Lung microvascular endothelial cell (primary cell): ENCODE results near the gene TTLL10. TPM values are rescaled to one million over a fixed set of nuclear protein-coding genes. Genes with fewer than 3 reads are reported as not detected.
"Not testable (repeated sequence)": the region's sequence is repeated elsewhere in the genome, so short reads cannot be mapped to it uniquely, and the experiment has no call there.

Source experiments
- DNase-seq, 2 donors: peaks; one replicate each; pipeline versions ENCODE4 v3.0.0 to v3.0.0-alpha.2; 2010; ENCODE audit warnings: low read depth in 2 of 2
- total RNA-seq: library from RNA; depleted of rRNA; stranded (reverse); fragments of >200 nt; gene quantifications from 2 replicates; pipeline ENCODE4 v1.2.1, GENCODE V29; 2014

Gene TTLL10
- total RNA-seq, 1 donor from 2014 or later: not detected

DNA sequence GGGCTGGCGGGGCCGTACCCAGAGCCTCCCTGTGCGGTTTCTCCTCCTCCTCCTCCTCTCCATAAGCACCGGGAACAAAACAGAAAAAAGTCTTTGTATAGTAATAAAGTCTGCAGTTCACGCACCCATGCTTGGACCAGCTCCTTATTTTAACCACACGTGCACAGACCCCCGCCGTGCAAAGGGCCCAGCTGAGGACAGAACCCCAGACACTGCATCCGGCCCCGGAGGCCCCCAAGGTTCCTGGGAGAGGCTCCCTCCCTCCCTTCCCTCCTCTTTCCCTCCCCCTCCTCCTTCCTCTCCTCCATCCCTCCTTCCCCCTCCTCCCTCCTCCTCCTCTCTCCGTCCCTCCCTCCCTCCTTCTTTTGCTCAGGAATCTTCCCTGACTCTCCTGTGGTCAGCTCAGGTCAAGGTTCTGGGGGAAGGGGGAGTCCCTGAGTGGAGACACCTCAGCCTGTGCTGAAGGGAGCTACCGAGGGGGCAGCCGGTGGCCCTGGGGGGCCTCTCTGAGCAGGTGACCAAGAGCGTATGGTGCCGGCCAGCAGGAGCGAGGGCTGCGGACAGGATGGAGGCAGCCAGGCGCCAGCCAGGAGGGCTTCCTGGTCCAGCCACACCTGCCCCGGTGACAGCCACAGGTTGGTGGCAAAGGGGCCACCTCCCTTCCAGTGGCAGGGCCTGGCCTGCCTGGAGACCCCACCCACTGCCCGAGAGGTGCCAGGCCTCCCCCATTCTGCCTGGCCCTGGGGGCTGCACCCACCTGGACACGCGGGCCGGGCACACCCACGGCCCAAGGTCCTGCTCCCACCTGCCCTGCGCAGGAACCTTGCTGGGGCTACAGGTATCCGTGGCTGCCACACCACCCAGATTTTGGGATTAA lies 3.2 kb upstream of the TTLL10 start:
- DNase-seq: no peak

DNA sequence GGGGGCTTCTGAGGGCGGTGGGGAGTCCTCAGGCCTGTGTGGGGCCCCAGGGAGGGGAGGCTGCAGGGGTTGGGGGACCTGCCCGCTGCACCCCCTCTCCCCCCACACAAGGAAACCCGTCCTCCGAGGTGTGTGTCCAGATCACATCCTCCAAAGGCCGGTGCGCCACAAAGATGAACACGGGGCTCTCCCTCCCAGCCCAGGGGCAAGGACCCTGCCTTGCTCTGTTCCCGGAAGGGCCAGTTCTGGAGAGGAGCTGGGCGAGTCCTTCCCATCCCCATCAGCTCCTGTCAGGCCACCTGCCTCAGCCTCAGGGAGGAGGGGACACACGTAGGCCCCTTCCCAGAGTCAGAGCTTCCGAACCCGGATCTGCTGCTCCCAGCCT lies 2.5 kb upstream of the TTLL10 start:
- DNase-seq: no peak

GRCh38 chr1:1171546-1172340 lies 1.9 kb upstream of the TTLL10 start:
- no peak for DNase-seq

GRCh38 chr1:1173061-1173792 lies 453 bp upstream of the TTLL10 start:
- no peak for DNase-seq

GRCh38 chr1:1175221-1176062 lies 1.8 kb downstream of the TTLL10 start:
- no peak for DNase-seq

DNA sequence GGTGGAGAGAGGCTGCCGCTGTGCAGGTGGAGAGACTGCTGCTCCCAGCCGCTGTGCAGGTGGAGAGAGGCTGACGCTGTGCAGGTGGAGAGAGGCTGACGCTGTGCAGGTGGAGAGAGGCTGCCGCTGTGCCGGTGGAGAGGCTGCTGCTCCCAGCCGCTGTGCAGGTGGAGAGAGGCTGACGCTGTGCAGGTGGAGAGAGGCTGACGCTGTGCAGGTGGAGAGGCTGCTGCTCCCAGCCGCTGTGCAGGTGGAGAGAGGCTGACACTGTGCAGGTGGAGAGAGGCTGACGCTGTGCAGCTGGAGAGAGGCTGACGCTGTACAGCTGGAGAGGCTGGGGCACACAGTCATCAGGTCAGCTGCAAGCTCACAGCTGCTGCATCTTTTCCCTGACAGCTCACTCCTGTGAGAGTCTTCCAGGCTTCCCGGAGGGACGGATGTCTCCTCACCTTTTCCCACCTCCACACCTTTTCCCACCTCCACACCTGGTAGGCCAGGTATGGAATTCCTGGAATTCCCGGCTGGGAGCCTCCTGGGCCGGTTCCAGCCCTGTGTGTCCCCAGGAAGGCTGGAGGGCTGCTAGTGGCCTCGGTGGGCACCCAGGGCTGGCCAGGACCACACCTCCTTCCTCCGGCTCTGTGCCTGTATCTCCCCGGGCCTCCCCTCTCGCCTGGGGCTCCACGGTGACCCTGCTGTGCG lies 2.5 kb downstream of the TTLL10 start:
- DNase-seq: not testable (repeated sequence)

DNA sequence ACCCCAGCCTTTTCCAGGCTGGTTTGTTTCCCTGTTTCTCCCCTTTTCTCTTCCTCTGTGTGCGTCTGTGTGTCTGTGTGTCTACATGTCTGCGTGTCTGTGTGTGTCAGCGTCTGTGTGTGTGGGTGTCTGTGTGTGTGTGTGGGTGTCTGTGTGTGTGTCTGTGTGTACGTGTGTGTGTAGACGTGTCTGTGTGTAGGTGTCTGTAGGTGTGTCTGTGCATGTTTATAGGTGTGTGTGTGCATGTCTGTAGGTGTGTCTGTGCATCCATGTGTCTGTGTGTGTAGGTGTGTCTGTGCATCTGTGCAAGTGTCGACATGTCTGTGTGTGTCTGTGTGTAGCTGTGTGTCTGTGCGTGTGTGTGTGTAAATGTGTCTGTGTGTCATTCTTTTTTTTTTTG lies 3.3 kb downstream of the TTLL10 start:
- DNase-seq: no peak

GRCh38 chr1:1177452-1178206 lies 3.9 kb downstream of the TTLL10 start:
- no peak for DNase-seq

DNA sequence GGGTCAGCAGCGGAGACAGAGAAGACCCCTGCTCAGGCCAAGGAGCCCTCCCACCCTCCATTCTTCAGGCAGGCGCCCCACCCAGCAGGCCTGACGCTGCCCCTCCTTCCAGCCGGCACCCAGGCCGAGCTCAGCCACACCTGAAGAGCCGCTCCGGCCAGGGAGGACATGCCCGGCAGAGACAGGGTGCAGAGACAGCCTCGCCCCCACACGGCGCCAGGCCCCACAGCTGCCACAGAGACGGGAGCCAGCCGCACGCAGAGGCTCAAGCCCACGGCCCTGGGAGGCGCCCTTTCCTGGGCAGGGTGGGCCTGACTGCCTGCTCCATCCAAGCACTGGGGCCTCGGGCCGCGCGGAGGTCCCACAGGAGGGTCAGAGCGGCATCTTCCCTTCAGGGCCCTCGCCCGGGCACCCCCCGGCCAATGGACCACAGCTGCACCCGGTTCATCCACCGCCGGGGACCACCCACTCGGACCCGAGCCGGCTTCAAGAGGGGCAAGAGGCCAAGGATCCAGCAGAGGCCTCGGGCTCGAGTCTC lies 5.2 kb downstream of the TTLL10 start:
- no peak for DNase-seq

GRCh38 chr1:1179346-1179982 lies 5.8 kb downstream of the TTLL10 start:
- DNase-seq: no peak

GRCh38 chr1:1179983-1180861 lies 6.5 kb downstream of the TTLL10 start:
- DNase-seq: no peak

GRCh38 chr1:1181129-1181937 lies 7.7 kb downstream of the TTLL10 start:
- no peak for DNase-seq

DNA sequence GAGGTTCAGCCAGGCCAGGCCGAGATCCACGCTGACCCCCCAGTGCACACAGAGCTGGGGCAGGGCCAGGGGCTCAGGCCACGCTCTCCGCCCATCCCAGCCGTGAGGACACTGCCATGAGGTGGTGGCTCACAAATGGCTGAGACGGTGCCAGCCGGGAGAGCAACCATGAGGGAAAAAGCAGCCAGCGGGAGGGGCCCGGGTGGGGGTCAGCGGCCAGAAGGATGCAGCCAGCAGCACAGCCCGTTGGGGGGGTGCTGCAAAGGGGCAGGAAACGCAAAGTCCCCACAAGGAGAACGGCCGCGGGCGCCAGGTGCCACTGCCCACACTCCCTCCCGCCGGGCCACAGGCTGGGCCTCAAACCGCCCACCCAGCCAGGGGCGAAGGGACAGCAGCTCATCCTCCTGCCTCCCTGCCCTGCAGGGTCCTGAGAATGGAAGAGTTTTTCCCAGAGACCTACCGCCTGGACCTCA lies 8.3 kb downstream of the TTLL10 start:
- no peak for DNase-seq

DNA sequence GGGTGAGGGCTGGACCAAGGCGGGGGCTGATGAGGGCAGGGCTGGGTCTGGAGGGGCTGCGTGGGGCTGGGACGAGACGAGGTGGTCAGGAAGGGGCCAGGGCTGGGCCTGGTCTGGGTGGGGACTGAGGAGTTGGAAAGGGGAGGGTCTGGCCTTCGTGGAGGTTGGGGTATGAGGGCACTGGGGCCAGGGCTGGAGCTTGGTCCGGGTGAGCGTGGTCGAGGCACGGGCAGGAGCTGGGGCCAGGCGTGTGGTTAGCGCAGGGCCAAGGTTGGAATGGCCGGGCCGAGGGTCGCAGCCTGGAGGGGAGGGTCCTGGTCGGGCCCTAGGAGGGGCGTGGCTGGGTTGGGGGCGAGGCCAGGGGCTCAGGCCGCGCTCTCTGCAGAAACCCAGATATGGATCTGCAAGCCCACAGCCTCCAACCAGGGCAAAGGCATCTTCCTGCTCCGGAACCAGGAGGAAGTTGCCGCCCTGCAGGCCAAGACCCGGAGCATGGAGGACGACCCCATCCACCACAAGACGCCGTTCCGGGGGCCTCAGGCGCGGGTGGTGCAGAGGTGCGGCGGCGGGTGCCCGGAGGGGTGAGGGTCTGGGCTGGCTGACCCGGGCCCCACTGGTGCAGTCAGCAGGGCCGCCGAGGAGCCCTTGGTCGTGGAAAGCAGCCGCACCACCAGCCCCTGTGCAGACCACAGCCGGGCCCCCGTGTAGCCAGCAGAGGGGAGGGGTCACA lies 9.0 kb downstream of the TTLL10 start:
- DNase-seq: no peak

DNA sequence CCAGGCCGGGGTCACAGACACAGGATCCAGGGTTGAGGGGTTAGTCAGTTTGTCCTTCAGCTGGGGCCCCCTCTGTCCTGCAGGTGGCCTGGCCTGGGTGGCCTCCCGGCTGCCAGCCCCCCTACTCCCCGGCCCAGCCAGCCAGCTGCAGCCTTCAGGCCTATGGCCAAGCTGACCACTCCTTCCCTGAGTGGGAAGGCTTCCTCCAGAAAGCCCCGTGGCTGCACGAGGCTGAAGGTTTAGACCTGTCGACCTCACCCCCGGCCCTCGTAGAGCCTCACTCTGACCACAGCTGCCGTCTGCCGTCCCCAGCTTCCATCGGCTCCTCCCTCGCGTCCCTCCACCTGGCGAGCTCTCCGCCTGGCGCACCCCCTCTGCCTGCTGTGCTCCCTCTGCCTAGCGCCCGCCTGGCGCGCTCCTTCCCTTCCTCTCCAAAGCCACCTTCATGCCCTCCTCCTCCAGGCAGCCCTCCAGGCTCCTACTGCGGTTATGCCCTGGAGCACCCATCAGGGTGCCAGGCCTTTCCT lies 9.6 kb downstream of the TTLL10 start:
- no peak for DNase-seq
